Gastroesophageal sphincter (tissue), 3 donors: ENCODE results near the gene PIGS.

Experiments
- EP300 ChIP-seq: sonication (generic); formaldehyde crosslinking; IDR thresholded peaks from one replicate; pipeline ENCODE4 v1.6.1; 2017; ENCODE audit warnings: antibody characterized with exemption, mild to moderate bottlenecking
- POLR2A ChIP-seq, 2 donors: fragments of 450-650 bp; IDR thresholded peaks; one replicate each; pipeline ENCODE4 v1.6.1; 2017; ENCODE audit warnings: antibody characterized with exemption in 2 of 2, mild to moderate bottlenecking in 2 of 2, moderate library complexity in 1 of 2
- POLR2AphosphoS5 ChIP-seq: sonication (generic); formaldehyde crosslinking; IDR thresholded peaks from one replicate; pipeline ENCODE4 v1.6.1; 2017; ENCODE audit warnings: antibody characterized with exemption
- TF ChIP-seq, protein P1 (sequence below), 4 experiments: fragments of 200-600 bp in 2 of 4; fragments of 450-650 bp in 2 of 4; sonication (generic) in 1 of 4; IDR thresholded peaks; one replicate each; pipeline ENCODE4 v1.5.1; 2017 to 2019; ENCODE audit warnings: antibody characterized with exemption in 4 of 4, mild to moderate bottlenecking in 2 of 4, moderate library complexity in 2 of 4

- no peak for TF ChIP-seq EP300
- TF ChIP-seq, protein P1, sequence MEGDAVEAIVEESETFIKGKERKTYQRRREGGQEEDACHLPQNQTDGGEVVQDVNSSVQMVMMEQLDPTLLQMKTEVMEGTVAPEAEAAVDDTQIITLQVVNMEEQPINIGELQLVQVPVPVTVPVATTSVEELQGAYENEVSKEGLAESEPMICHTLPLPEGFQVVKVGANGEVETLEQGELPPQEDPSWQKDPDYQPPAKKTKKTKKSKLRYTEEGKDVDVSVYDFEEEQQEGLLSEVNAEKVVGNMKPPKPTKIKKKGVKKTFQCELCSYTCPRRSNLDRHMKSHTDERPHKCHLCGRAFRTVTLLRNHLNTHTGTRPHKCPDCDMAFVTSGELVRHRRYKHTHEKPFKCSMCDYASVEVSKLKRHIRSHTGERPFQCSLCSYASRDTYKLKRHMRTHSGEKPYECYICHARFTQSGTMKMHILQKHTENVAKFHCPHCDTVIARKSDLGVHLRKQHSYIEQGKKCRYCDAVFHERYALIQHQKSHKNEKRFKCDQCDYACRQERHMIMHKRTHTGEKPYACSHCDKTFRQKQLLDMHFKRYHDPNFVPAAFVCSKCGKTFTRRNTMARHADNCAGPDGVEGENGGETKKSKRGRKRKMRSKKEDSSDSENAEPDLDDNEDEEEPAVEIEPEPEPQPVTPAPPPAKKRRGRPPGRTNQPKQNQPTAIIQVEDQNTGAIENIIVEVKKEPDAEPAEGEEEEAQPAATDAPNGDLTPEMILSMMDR (IDR thresholded peaks at IDR 0.05) = peak in 3 of 4 experiments; percentile 50 to 69 (median 53)
- no peak for TF ChIP-seq POLR2AphosphoS5
- no peak for TF ChIP-seq POLR2A (IDR thresholded peaks at IDR 0.05)
These were observed 41.9 kb upstream of the PIGS start for GRCh38 chr17:28612936-28613872.
